Adrenal gland (tissue), 5 donors: Measurements from ENCODE around the gene CRYBB1.

Source experiments
- POLR2A ChIP-seq, 2 donors: fragments of 450-650 bp; IDR thresholded peaks; one replicate each; pipeline ENCODE4 v1.6.1; 2017; ENCODE audit warnings: antibody characterized with exemption in 2 of 2, mild to moderate bottlenecking in 2 of 2, moderate library complexity in 1 of 2
- TF ChIP-seq, protein P1 (sequence below), 6 experiments: fragments of 450-650 bp in 4 of 6; fragments of 200-600 bp in 2 of 6; sonication (generic) in 1 of 6; IDR thresholded peaks; 1 replicate in 5 of 6; 2 replicates in 1 of 6; pipeline versions ENCODE4 v1.5.1 to v1.8.0; 2016 to 2021; ENCODE audit warnings: antibody characterized with exemption in 6 of 6, mild to moderate bottlenecking in 2 of 6, moderate library complexity in 1 of 6
- donor health status: DM: no; HTN: no; CAD: no.

- TF ChIP-seq, protein P1, sequence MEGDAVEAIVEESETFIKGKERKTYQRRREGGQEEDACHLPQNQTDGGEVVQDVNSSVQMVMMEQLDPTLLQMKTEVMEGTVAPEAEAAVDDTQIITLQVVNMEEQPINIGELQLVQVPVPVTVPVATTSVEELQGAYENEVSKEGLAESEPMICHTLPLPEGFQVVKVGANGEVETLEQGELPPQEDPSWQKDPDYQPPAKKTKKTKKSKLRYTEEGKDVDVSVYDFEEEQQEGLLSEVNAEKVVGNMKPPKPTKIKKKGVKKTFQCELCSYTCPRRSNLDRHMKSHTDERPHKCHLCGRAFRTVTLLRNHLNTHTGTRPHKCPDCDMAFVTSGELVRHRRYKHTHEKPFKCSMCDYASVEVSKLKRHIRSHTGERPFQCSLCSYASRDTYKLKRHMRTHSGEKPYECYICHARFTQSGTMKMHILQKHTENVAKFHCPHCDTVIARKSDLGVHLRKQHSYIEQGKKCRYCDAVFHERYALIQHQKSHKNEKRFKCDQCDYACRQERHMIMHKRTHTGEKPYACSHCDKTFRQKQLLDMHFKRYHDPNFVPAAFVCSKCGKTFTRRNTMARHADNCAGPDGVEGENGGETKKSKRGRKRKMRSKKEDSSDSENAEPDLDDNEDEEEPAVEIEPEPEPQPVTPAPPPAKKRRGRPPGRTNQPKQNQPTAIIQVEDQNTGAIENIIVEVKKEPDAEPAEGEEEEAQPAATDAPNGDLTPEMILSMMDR (IDR thresholded peaks at IDR 0.05) = no peak
- no peak for TF ChIP-seq POLR2A (IDR thresholded peaks at IDR 0.05)
These were observed 13.5 kb downstream of the CRYBB1 start for GRCh38 chr22:26604368-26604767.
